Astrocyte (in vitro differentiated cells and primary cell): ENCODE results near the gene SMIM45.

Source experiments
- EZH2 ChIP-seq: IDR thresholded peaks from 2 replicates; pipeline ENCODE4 v1.6.1; 2012; ENCODE audit warnings: mild to moderate bottlenecking, low read length, inconsistent platforms; ENCODE audit not compliant: insufficient read depth
- TF ChIP-seq, protein P1 (sequence below): IDR thresholded peaks from 2 replicates; pipeline ENCODE4 v1.5.1; 2011; ENCODE audit warnings: low read depth, mild to moderate bottlenecking, inconsistent platforms, low read length, moderate library complexity; ENCODE audit not compliant: insufficient read depth

DNA sequence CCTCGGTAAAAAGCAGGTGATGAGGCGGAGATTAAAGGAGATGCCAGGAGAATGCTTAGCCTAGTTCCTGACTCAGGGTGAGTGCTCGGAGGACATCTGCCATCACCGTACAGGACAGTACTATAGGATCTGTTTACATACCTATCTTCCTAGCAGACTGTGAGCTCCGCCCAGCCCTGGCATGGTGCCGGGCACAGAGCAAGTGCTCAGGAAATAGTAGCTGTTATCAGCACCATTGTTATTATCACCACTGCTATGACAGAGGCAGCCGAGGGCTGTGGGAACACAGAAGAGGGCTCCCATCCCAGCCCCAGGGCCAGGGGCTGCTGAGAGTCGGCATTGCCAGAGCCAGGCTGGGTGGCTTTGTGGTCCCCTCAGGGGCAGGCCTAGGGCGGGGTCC, 16.7 kb downstream of the SMIM45 start:
- TF ChIP-seq, protein P1, sequence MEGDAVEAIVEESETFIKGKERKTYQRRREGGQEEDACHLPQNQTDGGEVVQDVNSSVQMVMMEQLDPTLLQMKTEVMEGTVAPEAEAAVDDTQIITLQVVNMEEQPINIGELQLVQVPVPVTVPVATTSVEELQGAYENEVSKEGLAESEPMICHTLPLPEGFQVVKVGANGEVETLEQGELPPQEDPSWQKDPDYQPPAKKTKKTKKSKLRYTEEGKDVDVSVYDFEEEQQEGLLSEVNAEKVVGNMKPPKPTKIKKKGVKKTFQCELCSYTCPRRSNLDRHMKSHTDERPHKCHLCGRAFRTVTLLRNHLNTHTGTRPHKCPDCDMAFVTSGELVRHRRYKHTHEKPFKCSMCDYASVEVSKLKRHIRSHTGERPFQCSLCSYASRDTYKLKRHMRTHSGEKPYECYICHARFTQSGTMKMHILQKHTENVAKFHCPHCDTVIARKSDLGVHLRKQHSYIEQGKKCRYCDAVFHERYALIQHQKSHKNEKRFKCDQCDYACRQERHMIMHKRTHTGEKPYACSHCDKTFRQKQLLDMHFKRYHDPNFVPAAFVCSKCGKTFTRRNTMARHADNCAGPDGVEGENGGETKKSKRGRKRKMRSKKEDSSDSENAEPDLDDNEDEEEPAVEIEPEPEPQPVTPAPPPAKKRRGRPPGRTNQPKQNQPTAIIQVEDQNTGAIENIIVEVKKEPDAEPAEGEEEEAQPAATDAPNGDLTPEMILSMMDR, result no peak
- TF ChIP-seq EZH2, result no peak
